Thyroid gland (tissue), 4 donors: ENCODE data around the gene TRPM1. TPM values are rescaled to one million over a fixed set of nuclear protein-coding genes. Genes with fewer than 3 reads are reported as not detected.

Experiments used
- DNase-seq, 2 donors: peaks; one replicate each; pipeline ENCODE4 v3.0.0-alpha.2; 2019
- H3K27ac ChIP-seq, 3 donors: fragments of 200-600 bp; sonication (generic); 1 replicate in 2 of 3; 2 replicates in 1 of 3; pipeline ENCODE4 v1.5.1; 2016 to 2019; ENCODE audit warnings: mild to moderate bottlenecking in 1 of 3, moderate library complexity in 1 of 3
- H3K27me3 ChIP-seq: fragments of 200-600 bp; sonication (generic); one replicate; pipeline ENCODE4 v1.5.1; 2019
- H3K36me3 ChIP-seq, 2 donors: fragments of 200-600 bp; sonication (generic); one replicate each; pipeline ENCODE4 v1.5.1; 2016 to 2019
- H3K4me1 ChIP-seq, 2 donors: fragments of 200-600 bp; sonication (generic); one replicate each; pipeline ENCODE4 v1.5.1; 2017 to 2019
- H3K4me3 ChIP-seq, 3 donors: fragments of 200-600 bp; sonication (generic); replicated peaks in 1 of 3; 1 replicate in 2 of 3; 2 replicates in 1 of 3; pipeline ENCODE4 v1.5.1; 2016; ENCODE audit warnings: mild to moderate bottlenecking in 1 of 3
- H3K9me3 ChIP-seq: fragments of 200-600 bp; sonication (generic); one replicate; pipeline ENCODE4 v1.5.1; 2017
- POLR2A ChIP-seq, 2 donors: fragments of 450-650 bp; IDR thresholded peaks; one replicate each; pipeline ENCODE4 v1.6.1; 2017; ENCODE audit warnings: antibody characterized with exemption in 2 of 2, mild to moderate bottlenecking in 2 of 2, moderate library complexity in 1 of 2
- WGBS, 2 donors: methylation state at CpG; one replicate each; pipeline ENCODE4 v1.1.5; 2017; 5-methylcytosine and 5-hydroxymethylcytosine counted together
- intact Hi-C: fragments of 100-400 bp; cut with DNase I; formaldehyde crosslinking; loops from one replicate; pipeline ENCODE4 v1.15.1; 2023
- total RNA-seq, 4 donors: library from RNA; depleted of rRNA; stranded (reverse); fragments of >200 nt; gene quantifications; one replicate each; pipeline ENCODE4 v1.2.3, GENCODE V29; 2016
- TF ChIP-seq, protein P1 (sequence below), 6 experiments: fragments of 200-600 bp in 3 of 6; fragments of 450-650 bp in 3 of 6; sonication (generic) in 3 of 6; IDR thresholded peaks; one replicate each; pipeline ENCODE4 v1.5.1; 2016 to 2019; ENCODE audit warnings: antibody characterized with exemption in 6 of 6, mild to moderate bottlenecking in 2 of 6, inconsistent platforms in 1 of 6, moderate library complexity in 1 of 6

The TRPM1 gene
- total RNA-seq, 4 donors from 2014 or later, result not detected

- TF ChIP-seq, protein P1, sequence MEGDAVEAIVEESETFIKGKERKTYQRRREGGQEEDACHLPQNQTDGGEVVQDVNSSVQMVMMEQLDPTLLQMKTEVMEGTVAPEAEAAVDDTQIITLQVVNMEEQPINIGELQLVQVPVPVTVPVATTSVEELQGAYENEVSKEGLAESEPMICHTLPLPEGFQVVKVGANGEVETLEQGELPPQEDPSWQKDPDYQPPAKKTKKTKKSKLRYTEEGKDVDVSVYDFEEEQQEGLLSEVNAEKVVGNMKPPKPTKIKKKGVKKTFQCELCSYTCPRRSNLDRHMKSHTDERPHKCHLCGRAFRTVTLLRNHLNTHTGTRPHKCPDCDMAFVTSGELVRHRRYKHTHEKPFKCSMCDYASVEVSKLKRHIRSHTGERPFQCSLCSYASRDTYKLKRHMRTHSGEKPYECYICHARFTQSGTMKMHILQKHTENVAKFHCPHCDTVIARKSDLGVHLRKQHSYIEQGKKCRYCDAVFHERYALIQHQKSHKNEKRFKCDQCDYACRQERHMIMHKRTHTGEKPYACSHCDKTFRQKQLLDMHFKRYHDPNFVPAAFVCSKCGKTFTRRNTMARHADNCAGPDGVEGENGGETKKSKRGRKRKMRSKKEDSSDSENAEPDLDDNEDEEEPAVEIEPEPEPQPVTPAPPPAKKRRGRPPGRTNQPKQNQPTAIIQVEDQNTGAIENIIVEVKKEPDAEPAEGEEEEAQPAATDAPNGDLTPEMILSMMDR (IDR thresholded peaks at IDR 0.05), result no peak
- no peak for TF ChIP-seq POLR2A (IDR thresholded peaks at IDR 0.05)
- no peak for DNase-seq
- intact Hi-C loops, result loop anchor here (10.0 kb wide), 1 partner anchor 92 kb away; the partner anchor contains the start of gene FAN1
Observed at GRCh38 chr15:30997270-30997669, 104.3 kb downstream of the TRPM1 start.

DNA sequence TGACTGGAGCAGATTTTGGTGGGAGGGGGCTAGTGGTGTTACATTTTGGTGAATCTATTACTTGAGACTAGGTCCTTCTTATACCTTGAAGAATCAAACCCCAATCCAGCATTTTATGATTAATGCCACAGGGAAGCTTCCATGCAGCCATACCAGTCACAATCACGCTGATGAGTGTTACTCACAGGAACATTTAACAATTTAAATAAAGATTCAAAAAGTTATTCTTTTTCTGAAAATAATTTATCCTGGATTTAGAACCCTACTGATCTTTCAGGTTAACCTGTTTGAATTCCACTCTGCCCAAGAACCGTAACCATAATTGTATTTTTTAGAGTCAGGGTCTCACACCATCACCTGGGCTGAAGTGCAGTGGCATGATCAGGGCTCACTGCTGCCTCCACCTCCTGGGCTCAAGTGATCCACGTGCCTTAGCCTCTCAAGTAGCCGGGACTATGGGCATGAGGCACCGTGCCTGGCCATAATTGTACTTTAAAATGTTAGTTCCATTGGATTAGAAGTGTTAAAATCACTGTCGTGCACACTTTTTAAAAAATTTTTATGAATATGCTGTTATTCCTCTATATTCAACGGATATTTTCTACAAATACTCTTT, 109.2 kb downstream of the TRPM1 start:
- intact Hi-C loops, result loop anchor here (10.0 kb wide), 1 partner anchor 88 kb away; the partner anchor contains the start of gene FAN1
- WGBS, 2 donors, result 42 to 65% methylated on average over 7 of the region's 7 CpGs
- TF ChIP-seq, protein P1 (IDR thresholded peaks at IDR 0.05), result no peak
- TF ChIP-seq POLR2A (IDR thresholded peaks at IDR 0.05), result peak in 1 of 2 donors; percentile 41
- DNase-seq, result peak; percentile 83
- Histone ChIP-seq H3K4me3 (peak overlapping the region; percentile 29 to 89 (median 33)), H3K9me3 (no peaks in the 10 kb centered on the region), H3K4me1 (peaks cover 16 to 23% of the 10 kb centered on the region in 2 donors), H3K36me3 (no peaks in the 10 kb centered on the region), H3K27me3 (no peaks in the 10 kb centered on the region), H3K27ac (peak overlapping the region; percentile 96 to 98 (median 97))

More at GRCh38 chr15:30997270-30997669, 104.3 kb downstream of the TRPM1 start:
- 88 to 93% methylated on average over 1 of the region's 1 CpG for WGBS, 2 donors
- Histone ChIP-seq H3K27me3 (no peaks in the 10 kb centered on the region), H3K36me3 (no peaks in the 10 kb centered on the region), H3K4me3 (no peak overlapping the region), H3K27ac (no peak overlapping the region), H3K9me3 (no peaks in the 10 kb centered on the region), H3K4me1 (peaks cover 0 to 7% of the 10 kb centered on the region in 2 donors)

GRCh38 chr15:30991255-30992235, 110.0 kb downstream of the TRPM1 start, which contains the start of gene MTMR10:
TSS of gene MTMR10 (minus strand) at chr15:30991628. CDS start at chr15:30991506, 122 bp downstream.
- peak within 1 kb of the TSS; percentile 96 to 98 (median 97) for H3K27ac ChIP-seq
- 1% methylated on average over 10 to 22 of the region's 114 CpGs for whole genome bisulfite sequencing, 2 donors
- peak; percentile 24 to 97 for TF ChIP-seq POLR2A (IDR thresholded peaks at IDR 0.05)
- TF ChIP-seq, protein P1 (IDR thresholded peaks at IDR 0.05), result peak in 2 of 6 experiments; percentile 2 to 13
- no peaks in the 10 kb centered on the region for H3K9me3 ChIP-seq
- peaks cover 16 to 23% of the 10 kb centered on the region in 2 donors for H3K4me1 ChIP-seq
- no peaks in the 10 kb centered on the region for H3K27me3 ChIP-seq
- peak; percentile 78 to 81 for DNase-seq
- peak within 1 kb of the TSS; percentile 29 to 89 (median 63) for H3K4me3 ChIP-seq
- intact Hi-C loops, result loop anchor here (10.0 kb wide), 1 partner anchor 87 kb away; the partner anchor contains the start of gene FAN1
- no peaks in the 10 kb centered on the region for H3K36me3 ChIP-seq

DNA sequence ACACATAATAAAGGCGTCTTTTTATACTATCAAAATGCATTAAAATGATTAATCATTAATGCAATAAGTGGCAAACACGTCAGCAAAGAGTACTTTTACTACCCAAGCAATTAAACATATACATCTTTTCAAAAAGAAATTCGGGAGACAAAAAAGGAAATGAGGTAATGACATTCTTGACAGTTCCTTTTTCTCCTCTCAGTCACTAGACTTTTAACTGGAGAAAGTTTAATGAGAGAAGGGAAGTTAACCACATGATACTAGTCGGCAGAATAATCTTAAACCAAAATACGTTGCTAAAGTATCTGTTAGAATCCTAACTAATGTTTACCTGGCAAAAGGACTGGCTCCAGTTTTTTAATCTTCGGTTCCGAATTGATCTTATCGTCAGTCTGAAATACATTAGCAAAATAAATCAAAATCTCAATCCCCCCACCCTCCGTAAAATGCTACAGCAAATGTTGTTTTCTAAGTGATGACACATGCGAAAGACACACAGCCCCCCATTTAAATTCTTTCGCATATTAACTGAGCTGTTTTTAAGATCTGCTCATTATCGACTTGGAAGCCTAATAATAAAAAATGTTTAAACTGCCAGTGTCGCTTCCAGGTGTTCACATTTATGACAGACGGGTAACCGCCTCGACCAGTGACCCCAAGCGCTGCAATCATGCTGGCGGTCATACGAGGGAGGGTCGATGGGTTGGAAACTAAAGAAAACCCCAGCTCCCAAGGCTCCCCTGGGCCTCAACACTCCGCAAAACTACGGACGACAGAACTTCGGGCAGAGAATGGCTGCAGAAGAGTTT, 110.9 kb downstream of the TRPM1 start:
- peaks cover 21 to 28% of the 10 kb centered on the region in 2 donors for H3K4me1 ChIP-seq
- peak in 1 of 2 donors; percentile 28 for DNase-seq
- H3K27ac ChIP-seq, result peak overlapping the region; percentile 96 to 98 (median 97)
- H3K4me3 ChIP-seq, result peak overlapping the region; percentile 29 to 89 (median 63)
- no peaks in the 10 kb centered on the region for H3K36me3 ChIP-seq
- intact Hi-C loops, result loop anchor here (10.0 kb wide), 1 partner anchor 86 kb away; the partner anchor contains the start of gene FAN1
- TF ChIP-seq, protein P1 (IDR thresholded peaks at IDR 0.05), result no peak
- no peak for TF ChIP-seq POLR2A (IDR thresholded peaks at IDR 0.05)
- H3K9me3 ChIP-seq, result no peaks in the 10 kb centered on the region
- H3K27me3 ChIP-seq, result no peaks in the 10 kb centered on the region
- WGBS, 2 donors, result 4 to 5% methylated on average over 24 of the region's 24 CpGs
